ENCODE results near the gene ZDHHC13. TPM values are rescaled to one million over a fixed set of nuclear protein-coding genes. Genes with fewer than 3 reads are reported as not detected.

Gene ZDHHC13
- total and polyA plus RNA-seq, 10 of the 15 experiments (the other 5 are each of a cell fraction or from before 2014, with no cell fraction given): 8.5 to 34.2 (median 20.4) TPM

DNA sequence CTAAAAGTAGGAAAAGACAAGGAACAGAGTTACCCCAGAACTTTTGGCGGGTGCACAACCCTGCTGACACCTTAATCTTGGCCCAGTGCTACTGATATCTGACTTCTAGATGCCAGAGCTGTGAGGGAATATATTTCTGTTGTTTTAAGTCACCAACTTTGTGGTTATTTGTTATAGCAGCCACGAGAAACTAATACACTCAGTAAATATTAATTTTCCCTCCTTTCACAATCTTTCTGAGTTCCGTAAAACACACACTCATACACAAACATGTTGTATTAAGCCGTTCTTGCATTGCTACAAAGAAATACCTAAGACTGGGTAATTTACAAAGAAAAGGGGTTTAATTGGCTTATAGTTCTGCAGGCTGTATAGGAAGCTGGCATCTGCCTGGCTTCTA is 16.1 kb upstream of the ZDHHC13 start:
- Histone ChIP-seq H3K4me1 (ENCODE audit: control insufficient read depth, insufficient read depth, low read length) (no peaks in the 10 kb centered on the region), H3K4me3 (no peak overlapping the region), H3K9me3 (replicated peaks; ENCODE audit: control insufficient read depth, insufficient read depth, low read length) (no peaks in the 10 kb centered on the region; the same call in 2 of the 3 replicates), H3K9ac (ENCODE audit: control insufficient read depth, insufficient read depth, low read length) (no peak overlapping the region), H3K36me3 (ENCODE audit: control insufficient read depth in 2 of 2, insufficient read depth in 2 of 2, low read length in 1 of 2) (no peaks in the 10 kb centered on the region), H3K79me2 (ENCODE audit: control insufficient read depth, insufficient read depth, low read length) (no peaks in the 10 kb centered on the region), H2AFZ (ENCODE audit: control insufficient read depth, low read depth, low read length) (no peak overlapping the region), H3K27ac (ENCODE audit: control insufficient read depth, insufficient read depth) (no peak overlapping the region), H4K20me1 (ENCODE audit: control insufficient read depth, insufficient read depth) (no peaks in the 10 kb centered on the region), H3K27me3 (replicated peaks in 1 of 2; ENCODE audit: control insufficient read depth in 2 of 2, insufficient read depth in 2 of 2, low read length in 1 of 2) (peaks cover 0 to 2% of the 10 kb centered on the region in 2 experiments; a peak in 1 of 4 replicates), H3K4me2 (ENCODE audit: control insufficient read depth, insufficient read depth) (no peak overlapping the region)
- ATAC-seq (no peak), DNase-seq (ENCODE audit: low read depth, low spot score) (no peak), FAIRE-seq (no peak)
- WGBS (ENCODE audit: insufficient coverage, insufficient replicate concordance, low lambda C conversion rate, missing lambda C conversion rate): 22% methylated on average over 4 of the region's 4 CpGs
- intact Hi-C loops (cut with micrococcal nuclease; ENCODE audit: unreplicated experiment): no loop called here
- SMC1A ChIA-PET (ENCODE audit: uncharacterized antibody, unreplicated experiment): no interaction called here
- CTCF ChIA-PET: interaction anchor here (1.1 to 2.1 kb wide), 2 partner anchors 23 to 30 kb away, joined by 3 to 11 read pairs; no protein-coding TSS in a partner anchor
- RAD21 ChIA-PET (ENCODE audit: unreplicated experiment): no interaction called here
- POLR2A ChIA-PET: no interaction called here
- no TSS peak for BruUV-seq (replicated peaks)
- TF ChIP-seq NFIC (IDR thresholded peaks at IDR 0.05; ENCODE audit: low read depth, low read length): no peak
- no peak for TF ChIP-seq KLF5 (IDR thresholded peaks at IDR 0.05; ENCODE audit: partially characterized antibody)
- no peak for TF ChIP-seq WRNIP1 (IDR thresholded peaks at IDR 0.05; ENCODE audit: borderline replicate concordance, low read depth, low read length)
- TF ChIP-seq, protein P1, sequence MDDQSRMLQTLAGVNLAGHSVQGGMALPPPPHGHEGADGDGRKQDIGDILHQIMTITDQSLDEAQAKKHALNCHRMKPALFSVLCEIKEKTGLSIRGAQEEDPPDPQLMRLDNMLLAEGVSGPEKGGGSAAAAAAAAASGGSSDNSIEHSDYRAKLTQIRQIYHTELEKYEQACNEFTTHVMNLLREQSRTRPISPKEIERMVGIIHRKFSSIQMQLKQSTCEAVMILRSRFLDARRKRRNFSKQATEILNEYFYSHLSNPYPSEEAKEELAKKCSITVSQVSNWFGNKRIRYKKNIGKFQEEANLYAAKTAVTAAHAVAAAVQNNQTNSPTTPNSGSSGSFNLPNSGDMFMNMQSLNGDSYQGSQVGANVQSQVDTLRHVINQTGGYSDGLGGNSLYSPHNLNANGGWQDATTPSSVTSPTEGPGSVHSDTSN (IDR thresholded peaks at IDR 0.05; ENCODE audit: insufficient replicate concordance, low read depth, low read length): no peak
- no peak for TF ChIP-seq RUNX3 (IDR thresholded peaks at IDR 0.05; ENCODE audit: low read length)
- in situ Hi-C loops (cut with MboI): no loop called here
